PC-9 (cell line): ENCODE results near the gene NLGN1.
A peak's percentile ranks its signal among the peaks of the same experiment; 100 is the strongest.

Experiments used
- CTCF ChIP-seq: fragments of 200-600 bp; sonication (generic); conservative IDR thresholded peaks from 2 replicates; pipeline ENCODE4 v1.6.1; 2017; ENCODE audit warnings: mixed run types, antibody characterized with exemption, mild to moderate bottlenecking, moderate library complexity
- EZH2 ChIP-seq: fragments of 200-600 bp; sonication (generic); IDR thresholded peaks from 2 replicates; pipeline ENCODE4 v1.8.0; 2017; ENCODE audit warnings: antibody characterized with exemption, low read depth

- TF ChIP-seq CTCF (peak; percentile 76), EZH2 (no peak)
Observed at GRCh38 chr3:173411375-173411973, 13.9 kb downstream of the NLGN1 start.
